ENCODE measurements around the gene SORCS2. TPM values are rescaled to one million over a fixed set of nuclear protein-coding genes. Genes with fewer than 3 reads are reported as not detected.

SORCS2 gene
- polyA plus RNA-seq, 1 donor (not counting 4 experiments of a cell fraction or from before 2014, with no cell fraction given): 0.09 TPM

DNA sequence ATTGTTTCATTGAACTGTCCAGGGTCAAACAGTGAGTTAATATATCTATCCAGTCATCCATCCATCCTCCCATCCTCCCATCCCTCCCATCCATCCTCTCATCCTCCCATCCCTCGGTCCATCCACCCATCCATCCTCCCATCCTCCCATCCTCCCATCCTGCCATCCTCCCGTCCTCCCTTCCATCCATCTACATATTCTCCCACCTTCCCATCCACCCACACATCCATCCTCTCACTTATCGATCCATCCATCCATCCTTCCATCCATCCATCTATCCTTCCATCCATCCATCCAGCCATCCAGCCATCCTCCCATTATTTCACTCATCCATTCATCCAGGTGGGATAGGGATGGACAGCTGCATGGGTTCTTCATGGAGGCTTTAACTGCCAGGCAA is 277.8 kb downstream of the SORCS2 start:
- H3K4me2 ChIP-seq (ENCODE audit: control insufficient read depth, extremely low read depth, insufficient read depth, low read depth, low read length): no peak overlapping the region
- H3K9me1 ChIP-seq (ENCODE audit: control insufficient read depth, extremely low read depth, insufficient read depth, low read length): no peaks in the 10 kb centered on the region
- H3K4me3 ChIP-seq (ENCODE audit: control insufficient read depth in 2 of 3, extremely low read depth in 1 of 3, insufficient read depth in 2 of 3, low read depth in 1 of 3, low read length in 3 of 3): no peak overlapping the region
- H2AFZ ChIP-seq (ENCODE audit: control insufficient read depth, low read length): no peak overlapping the region
- H3K27ac ChIP-seq (ENCODE audit: control insufficient read depth, insufficient read depth, low read length): no peak overlapping the region
- no peaks in the 10 kb centered on the region for H3K79me2 ChIP-seq (ENCODE audit: control insufficient read depth, insufficient read depth, low read length)
- dilution Hi-C loops (cut with MboI; ENCODE audit: extremely low pct_ligation_motif_present, low sequenced_read_pairs): no loop called here
- H4K20me1 ChIP-seq (ENCODE audit: control insufficient read depth, extremely low read depth, insufficient read depth, low read length): no peaks in the 10 kb centered on the region
- no peak for TF ChIP-seq EZH2 (IDR thresholded peaks at IDR 0.05; ENCODE audit: low read length)
- TF ChIP-seq, protein P1, sequence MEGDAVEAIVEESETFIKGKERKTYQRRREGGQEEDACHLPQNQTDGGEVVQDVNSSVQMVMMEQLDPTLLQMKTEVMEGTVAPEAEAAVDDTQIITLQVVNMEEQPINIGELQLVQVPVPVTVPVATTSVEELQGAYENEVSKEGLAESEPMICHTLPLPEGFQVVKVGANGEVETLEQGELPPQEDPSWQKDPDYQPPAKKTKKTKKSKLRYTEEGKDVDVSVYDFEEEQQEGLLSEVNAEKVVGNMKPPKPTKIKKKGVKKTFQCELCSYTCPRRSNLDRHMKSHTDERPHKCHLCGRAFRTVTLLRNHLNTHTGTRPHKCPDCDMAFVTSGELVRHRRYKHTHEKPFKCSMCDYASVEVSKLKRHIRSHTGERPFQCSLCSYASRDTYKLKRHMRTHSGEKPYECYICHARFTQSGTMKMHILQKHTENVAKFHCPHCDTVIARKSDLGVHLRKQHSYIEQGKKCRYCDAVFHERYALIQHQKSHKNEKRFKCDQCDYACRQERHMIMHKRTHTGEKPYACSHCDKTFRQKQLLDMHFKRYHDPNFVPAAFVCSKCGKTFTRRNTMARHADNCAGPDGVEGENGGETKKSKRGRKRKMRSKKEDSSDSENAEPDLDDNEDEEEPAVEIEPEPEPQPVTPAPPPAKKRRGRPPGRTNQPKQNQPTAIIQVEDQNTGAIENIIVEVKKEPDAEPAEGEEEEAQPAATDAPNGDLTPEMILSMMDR (optimal IDR thresholded peaks at IDR 0.05 in 1 of 3, IDR thresholded peaks at IDR 0.05 in 1 of 3, conservative IDR thresholded peaks at IDR 0.05 in 1 of 3; ENCODE audit: extremely low read depth in 1 of 3, insufficient read depth in 2 of 3, low read length in 3 of 3): no peak
- H3K9me3 ChIP-seq (ENCODE audit: control insufficient read depth, low read depth, low read length): peaks cover 3% of the 10 kb centered on the region
- no peak overlapping the region for H3K9ac ChIP-seq (ENCODE audit: control insufficient read depth, extremely low read depth, insufficient read depth, low read length)
- FAIRE-seq (no peak), DNase-seq (ENCODE audit: low read depth, low spot score) (no peak)
- H3K36me3 ChIP-seq (ENCODE audit: control insufficient read depth in 2 of 2, extremely low read depth in 1 of 2, insufficient read depth in 2 of 2, low read length in 2 of 2): no peaks in the 10 kb centered on the region
- H3K27me3 ChIP-seq (ENCODE audit: control insufficient read depth, extremely low read depth, insufficient read depth, low read length): peaks cover 5% of the 10 kb centered on the region
- no peaks in the 10 kb centered on the region for H3K4me1 ChIP-seq (ENCODE audit: control insufficient read depth, extremely low read depth, insufficient read depth, low read length)

GRCh38 chr4:7470522-7471128 is 278.3 kb downstream of the SORCS2 start:
- peaks cover 3% of the 10 kb centered on the region for H3K9me3 ChIP-seq (ENCODE audit: control insufficient read depth, low read depth, low read length)
- dilution Hi-C loops (cut with MboI; ENCODE audit: extremely low pct_ligation_motif_present, low sequenced_read_pairs): no loop called here
- no peak for FAIRE-seq

More at GRCh38 chr4:7470522-7471128, 278.3 kb downstream of the SORCS2 start:
- DNase-seq (ENCODE audit: low read depth, low spot score): no peak
- Histone ChIP-seq H3K4me2 (ENCODE audit: control insufficient read depth, extremely low read depth, insufficient read depth, low read depth, low read length) (no peak overlapping the region), H3K9me1 (ENCODE audit: control insufficient read depth, extremely low read depth, insufficient read depth, low read length) (no peaks in the 10 kb centered on the region), H3K9ac (ENCODE audit: control insufficient read depth, extremely low read depth, insufficient read depth, low read length) (no peak overlapping the region), H3K4me3 (ENCODE audit: control insufficient read depth in 2 of 3, extremely low read depth in 1 of 3, insufficient read depth in 2 of 3, low read depth in 1 of 3, low read length in 3 of 3) (no peak overlapping the region), H2AFZ (ENCODE audit: control insufficient read depth, low read length) (no peak overlapping the region), H4K20me1 (ENCODE audit: control insufficient read depth, extremely low read depth, insufficient read depth, low read length) (no peaks in the 10 kb centered on the region), H3K4me1 (ENCODE audit: control insufficient read depth, extremely low read depth, insufficient read depth, low read length) (no peaks in the 10 kb centered on the region), H3K27ac (ENCODE audit: control insufficient read depth, insufficient read depth, low read length) (no peak overlapping the region), H3K79me2 (ENCODE audit: control insufficient read depth, insufficient read depth, low read length) (no peaks in the 10 kb centered on the region), H3K36me3 (ENCODE audit: control insufficient read depth in 2 of 2, extremely low read depth in 1 of 2, insufficient read depth in 2 of 2, low read length in 2 of 2) (no peaks in the 10 kb centered on the region), H3K27me3 (ENCODE audit: control insufficient read depth, extremely low read depth, insufficient read depth, low read length) (peaks cover 5% of the 10 kb centered on the region)
- TF ChIP-seq EZH2 (IDR thresholded peaks at IDR 0.05; ENCODE audit: low read length): no peak
- TF ChIP-seq, protein P1 (optimal IDR thresholded peaks at IDR 0.05 in 1 of 3, IDR thresholded peaks at IDR 0.05 in 1 of 3, conservative IDR thresholded peaks at IDR 0.05 in 1 of 3; ENCODE audit: extremely low read depth in 1 of 3, insufficient read depth in 2 of 3, low read length in 3 of 3): no peak

Measured in keratinocyte (primary cell).